H1 (cell line): ENCODE results near the gene TGOLN2.

Experiments
- BRCA1 ChIP-seq: IDR thresholded peaks from 2 replicates; pipeline ENCODE4 v1.6.1; 2012; ENCODE audit warnings: low read depth, low read length, improper control_type of control experiment
- CREB1 ChIP-seq: IDR thresholded peaks from 2 replicates; pipeline ENCODE4 v1.6.1; 2012; ENCODE audit warnings: inconsistent platforms
- JUN ChIP-seq: IDR thresholded peaks from 2 replicates; pipeline ENCODE4 v1.6.1; 2011; ENCODE audit warnings: low read depth, mild to moderate bottlenecking, improper control_type of control experiment, low read length
- POLR2A ChIP-seq, 2 experiments: IDR thresholded peaks; 1 replicate in 1 of 2; 2 replicates in 1 of 2; pipeline ENCODE4 v1.6.1; 2011; ENCODE audit warnings: low read depth in 2 of 2, low read length in 2 of 2, mild to moderate bottlenecking in 2 of 2; ENCODE audit errors: control extremely low read depth in 1 of 2
- TCF12 ChIP-seq: IDR thresholded peaks from 2 replicates; pipeline ENCODE4 v1.6.1; 2011; ENCODE audit warnings: low read depth, mild to moderate bottlenecking, low read length
- YY1 ChIP-seq: IDR thresholded peaks from 2 replicates; pipeline ENCODE4 v1.6.1; 2011; ENCODE audit warnings: low read depth, mild to moderate bottlenecking, low read length
- TF ChIP-seq, protein P1 (sequence below), 3 experiments: IDR thresholded peaks; 1 replicate in 2 of 3; 2 replicates in 1 of 3; pipeline versions ENCODE4 v1.5.1 to v1.6.1; 2011; ENCODE audit warnings: low read length in 3 of 3, mild to moderate bottlenecking in 3 of 3, inconsistent platforms in 2 of 3, low read depth in 1 of 3, moderate library complexity in 1 of 3; ENCODE audit not compliant: insufficient read depth in 1 of 3; ENCODE audit errors: control extremely low read depth in 1 of 3
- TF ChIP-seq, protein P2 (sequence below): IDR thresholded peaks from 2 replicates; pipeline ENCODE4 v1.6.1; 2012; ENCODE audit warnings: inconsistent platforms

DNA sequence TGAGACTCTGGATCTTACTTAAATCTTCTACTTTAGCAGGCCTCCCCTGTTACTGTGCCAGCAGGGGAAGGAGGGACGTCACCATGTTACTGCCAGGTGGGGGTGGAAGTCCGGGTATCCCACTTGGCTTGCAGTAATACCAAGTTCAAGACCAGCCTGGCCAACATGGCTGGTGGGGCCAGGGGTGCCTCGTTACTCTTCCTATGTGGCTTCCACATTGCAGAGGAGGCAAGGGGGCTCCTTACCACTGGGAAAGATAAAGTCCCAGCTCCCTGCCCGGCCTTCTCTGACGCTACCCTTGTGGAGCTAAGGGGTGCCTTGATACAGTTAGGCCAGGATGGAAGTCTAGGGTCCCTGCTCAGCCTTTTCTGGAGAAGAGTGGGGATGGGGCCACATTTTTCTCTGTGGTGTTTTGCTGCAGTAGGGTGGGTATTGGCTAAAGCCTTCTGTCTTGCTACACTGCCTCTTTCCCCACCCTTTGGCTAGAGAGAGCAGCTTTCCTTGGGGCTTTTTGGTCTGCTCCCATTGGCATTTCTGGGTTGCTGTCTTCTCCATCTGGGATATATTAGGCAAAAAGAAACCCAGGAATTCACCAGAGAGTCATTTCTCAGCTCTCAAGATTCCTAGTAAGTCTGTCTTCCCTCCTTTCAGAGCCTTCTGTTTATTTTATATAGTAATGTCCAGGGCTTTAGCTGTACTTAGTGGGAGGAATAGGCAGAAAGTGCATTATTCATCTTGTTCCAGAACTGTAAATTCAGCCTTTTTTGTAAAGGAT is 48.7 kb upstream of the TGOLN2 start:
- no peak for TF ChIP-seq POLR2A (IDR thresholded peaks at IDR 0.05; ENCODE audit: control extremely low read depth in 1 of 2, low read depth in 2 of 2, low read length in 2 of 2)
- no peak for TF ChIP-seq JUN
- TF ChIP-seq YY1, result no peak
- TF ChIP-seq, protein P1, sequence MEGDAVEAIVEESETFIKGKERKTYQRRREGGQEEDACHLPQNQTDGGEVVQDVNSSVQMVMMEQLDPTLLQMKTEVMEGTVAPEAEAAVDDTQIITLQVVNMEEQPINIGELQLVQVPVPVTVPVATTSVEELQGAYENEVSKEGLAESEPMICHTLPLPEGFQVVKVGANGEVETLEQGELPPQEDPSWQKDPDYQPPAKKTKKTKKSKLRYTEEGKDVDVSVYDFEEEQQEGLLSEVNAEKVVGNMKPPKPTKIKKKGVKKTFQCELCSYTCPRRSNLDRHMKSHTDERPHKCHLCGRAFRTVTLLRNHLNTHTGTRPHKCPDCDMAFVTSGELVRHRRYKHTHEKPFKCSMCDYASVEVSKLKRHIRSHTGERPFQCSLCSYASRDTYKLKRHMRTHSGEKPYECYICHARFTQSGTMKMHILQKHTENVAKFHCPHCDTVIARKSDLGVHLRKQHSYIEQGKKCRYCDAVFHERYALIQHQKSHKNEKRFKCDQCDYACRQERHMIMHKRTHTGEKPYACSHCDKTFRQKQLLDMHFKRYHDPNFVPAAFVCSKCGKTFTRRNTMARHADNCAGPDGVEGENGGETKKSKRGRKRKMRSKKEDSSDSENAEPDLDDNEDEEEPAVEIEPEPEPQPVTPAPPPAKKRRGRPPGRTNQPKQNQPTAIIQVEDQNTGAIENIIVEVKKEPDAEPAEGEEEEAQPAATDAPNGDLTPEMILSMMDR (IDR thresholded peaks at IDR 0.05; ENCODE audit: control extremely low read depth in 1 of 3, insufficient read depth in 1 of 3, low read depth in 1 of 3, low read length in 3 of 3), result no peak
- TF ChIP-seq, protein P2, sequence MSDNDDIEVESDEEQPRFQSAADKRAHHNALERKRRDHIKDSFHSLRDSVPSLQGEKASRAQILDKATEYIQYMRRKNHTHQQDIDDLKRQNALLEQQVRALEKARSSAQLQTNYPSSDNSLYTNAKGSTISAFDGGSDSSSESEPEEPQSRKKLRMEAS, result no peak
- TF ChIP-seq BRCA1, result no peak
- TF ChIP-seq TCF12, result no peak
- TF ChIP-seq CREB1, result no peak
